Ovary (tissue), 3 donors: ENCODE measurements around the gene NEK1.

Source experiments
- EP300 ChIP-seq: sonication (generic); formaldehyde crosslinking; IDR thresholded peaks from one replicate; pipeline ENCODE4 v1.6.1; 2017; ENCODE audit warnings: antibody characterized with exemption
- POLR2A ChIP-seq: fragments of 450-650 bp; IDR thresholded peaks from one replicate; pipeline ENCODE4 v1.6.1; 2017; ENCODE audit warnings: antibody characterized with exemption, mild to moderate bottlenecking, moderate library complexity
- TF ChIP-seq, protein P1 (sequence below), 3 donors: fragments of 450-650 bp in 2 of 3; fragments of 200-600 bp in 1 of 3; IDR thresholded peaks; one replicate each; pipeline versions ENCODE4 v1.5.1 to v1.8.0; 2016 to 2022; ENCODE audit warnings: antibody characterized with exemption in 3 of 3, mild to moderate bottlenecking in 1 of 3
- donor health status: DM: no; HTN: no; CAD: no.

GRCh38 chr4:169628579-169628978 is 16.2 kb upstream of the NEK1 start:
- TF ChIP-seq, protein P1, sequence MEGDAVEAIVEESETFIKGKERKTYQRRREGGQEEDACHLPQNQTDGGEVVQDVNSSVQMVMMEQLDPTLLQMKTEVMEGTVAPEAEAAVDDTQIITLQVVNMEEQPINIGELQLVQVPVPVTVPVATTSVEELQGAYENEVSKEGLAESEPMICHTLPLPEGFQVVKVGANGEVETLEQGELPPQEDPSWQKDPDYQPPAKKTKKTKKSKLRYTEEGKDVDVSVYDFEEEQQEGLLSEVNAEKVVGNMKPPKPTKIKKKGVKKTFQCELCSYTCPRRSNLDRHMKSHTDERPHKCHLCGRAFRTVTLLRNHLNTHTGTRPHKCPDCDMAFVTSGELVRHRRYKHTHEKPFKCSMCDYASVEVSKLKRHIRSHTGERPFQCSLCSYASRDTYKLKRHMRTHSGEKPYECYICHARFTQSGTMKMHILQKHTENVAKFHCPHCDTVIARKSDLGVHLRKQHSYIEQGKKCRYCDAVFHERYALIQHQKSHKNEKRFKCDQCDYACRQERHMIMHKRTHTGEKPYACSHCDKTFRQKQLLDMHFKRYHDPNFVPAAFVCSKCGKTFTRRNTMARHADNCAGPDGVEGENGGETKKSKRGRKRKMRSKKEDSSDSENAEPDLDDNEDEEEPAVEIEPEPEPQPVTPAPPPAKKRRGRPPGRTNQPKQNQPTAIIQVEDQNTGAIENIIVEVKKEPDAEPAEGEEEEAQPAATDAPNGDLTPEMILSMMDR (IDR thresholded peaks at IDR 0.05), result no peak
- TF ChIP-seq POLR2A (no peak), EP300 (no peak)
